HepG2 (cell line): ENCODE results near the gene SYDE2. TPM values are rescaled to one million over a fixed set of nuclear protein-coding genes. Genes with fewer than 3 reads are reported as not detected.

Experiments
- ATAC-seq: fragments of 200-7000 bp; cut with Tn5 transposase; 3 replicates; pipeline ENCODE4 v1.9.1; 2020; ENCODE audit warnings: mild to moderate bottlenecking, moderate library complexity
- BruUV-seq: library from RNA; stranded (reverse); fragments of 400-500 nt; replicated peaks from 2 replicates; lab custom pipeline; 2021; lab: Mats Ljungman, UMichigan
- CTCF ChIA-PET: fragments of 300-600 bp; formaldehyde crosslinking; extraction: SDS; loops from one replicate; lab custom pipeline; 2021; ENCODE audit warnings: low total read pairs, inconsistent platforms, low intra/inter-chr PET ratio; lab: Yijun Ruan, JAX
- POLR2A ChIA-PET: fragments of 350-600 bp; sonication (Branson Sonifier 250); formaldehyde crosslinking; loops from one replicate; lab custom pipeline; 2020; ENCODE audit warnings: antibody characterized with exemption, inconsistent platforms; lab: Yijun Ruan, JAX
- DNase-seq: peaks from one replicate; pipeline ENCODE4 v3.0.0-alpha.2; 2015; ENCODE audit warnings: low spot score
- FAIRE-seq: peaks from 3 replicates; lab custom pipeline; 2011; peaks lifted over from hg19 to GRCh38; lab: Jason Lieb, UNC
- H2AFZ ChIP-seq: one replicate; pipeline ENCODE4 v1.6.1; 2011; ENCODE audit warnings: low read length, inconsistent platforms
- H3K27ac ChIP-seq: fragments of 300-600 bp; 3 replicates; pipeline ENCODE4 v1.8.0; 2011; ENCODE audit warnings: mixed run types, mild to moderate bottlenecking, mixed read lengths, low read length, inconsistent platforms; ENCODE audit not compliant: insufficient read depth; ENCODE audit errors: extremely low read length
- H3K27me3 ChIP-seq, 2 experiments: fragments of 200-600 bp in 1 of 2; 2 replicates in 1 of 2; 3 replicates in 1 of 2; pipeline versions ENCODE4 v1.6.0 to v1.8.0; 2011; ENCODE audit warnings: low read length in 2 of 2, mild to moderate bottlenecking in 2 of 2, moderate library complexity in 2 of 2, inconsistent platforms in 1 of 2; ENCODE audit not compliant: insufficient read depth in 2 of 2, control insufficient read depth in 1 of 2
- H3K36me3 ChIP-seq, 2 experiments: fragments of 200-600 bp in 1 of 2; replicated peaks in 1 of 2; 2 replicates in 1 of 2; 3 replicates in 1 of 2; pipeline versions ENCODE4 v1.5.1 to v1.8.0; 2011; ENCODE audit warnings: low read length in 2 of 2, inconsistent platforms in 1 of 2; ENCODE audit not compliant: insufficient read depth in 2 of 2, control insufficient read depth in 1 of 2
- H3K4me1 ChIP-seq: 2 replicates; pipeline ENCODE4 v1.5.1; 2012; ENCODE audit warnings: low read length, inconsistent platforms; ENCODE audit not compliant: insufficient read depth
- H3K4me2 ChIP-seq: 2 replicates; pipeline ENCODE4 v1.6.0; 2011; ENCODE audit warnings: low read depth, low read length, inconsistent platforms
- H3K4me3 ChIP-seq, 3 experiments: fragments of 200-600 bp in 1 of 3; sonication (generic), shearing (Covaris generic) in 1 of 3; replicated peaks in 1 of 3; 2 replicates each; pipeline ENCODE4 v1.5.1; 2011 to 2016; ENCODE audit warnings: low read length in 3 of 3, inconsistent platforms in 2 of 3, low read depth in 2 of 3, mild to moderate bottlenecking in 2 of 3, control low read depth in 1 of 3, mixed read lengths in 1 of 3; ENCODE audit not compliant: insufficient read depth in 1 of 3
- H3K79me2 ChIP-seq: one replicate; pipeline ENCODE4 v1.6.1; 2011; ENCODE audit warnings: low read length, inconsistent platforms; ENCODE audit not compliant: insufficient read depth
- H3K9ac ChIP-seq: 2 replicates; pipeline ENCODE4 v1.6.0; 2011; ENCODE audit warnings: mild to moderate bottlenecking, low read depth, low read length, inconsistent platforms; ENCODE audit not compliant: insufficient read depth
- H3K9me3 ChIP-seq: 2 replicates; pipeline ENCODE4 v1.5.1; 2012; ENCODE audit warnings: mild to moderate bottlenecking, low read length
- H4K20me1 ChIP-seq: 2 replicates; pipeline ENCODE4 v1.6.0; 2011; ENCODE audit warnings: inconsistent platforms, mild to moderate bottlenecking, low read length, moderate library complexity; ENCODE audit not compliant: insufficient read depth
- GTF3A ChIP-seq: sonication (generic); formaldehyde crosslinking; conservative IDR thresholded peaks from 2 replicates; pipeline ENCODE4 v1.4.0; 2020; ENCODE audit warnings: mild to moderate bottlenecking, missing genetic modification reagents
- KLF11 ChIP-seq: IDR thresholded peaks from 2 replicates; pipeline ENCODE4 v1.6.1; 2016; ENCODE audit warnings: missing compliant biosample characterization
- ZNF256 ChIP-seq: sonication (generic); formaldehyde crosslinking; conservative IDR thresholded peaks from 2 replicates; pipeline ENCODE4 v1.4.0; 2020; ENCODE audit warnings: missing genetic modification reagents
- ZNF879 ChIP-seq: sonication (generic); formaldehyde crosslinking; IDR thresholded peaks from 2 replicates; pipeline ENCODE4 v1.8.1; 2023; ENCODE audit warnings: missing genetic modification reagents
- WGBS: methylation state at CpG from one replicate; pipeline ENCODE4 v1.1.6; 2017; ENCODE audit warnings: low lambda C conversion rate; 5-methylcytosine and 5-hydroxymethylcytosine counted together
- in situ Hi-C: cut with HindIII; loops from 2 replicates; pipeline ENCODE4 v1.10.0; 2017; ENCODE audit warnings: low pct_unique_long_range_greater_than_20kb; ENCODE audit not compliant: extremely low pct_ligation_motif_present
- intact Hi-C: fragments of 100-400 bp; cut with micrococcal nuclease; formaldehyde crosslinking; loops from one replicate; pipeline ENCODE4 v1.10.0; 2022; ENCODE audit not compliant: unreplicated experiment
- polyA plus RNA-seq, 8 experiments: library from polyadenylated mRNA; depleted of rRNA in 3 of 8; stranded (reverse) in 7 of 8; unstranded in 1 of 8; fragments of >200 nt; fragmentation: Illumina TruSeq in 4 of 8; extraction: Trizol in 4 of 8; gene quantifications; 2 replicates each; pipeline versions ENCODE4 v1.2.1 to v1.2.3, GENCODE V29; 2011 to 2016; ENCODE audit warnings: low read depth in 4 of 8, missing spikeins in 1 of 8, mixed read lengths in 1 of 8; ENCODE audit not compliant: insufficient read depth in 1 of 8
- total RNA-seq, 5 experiments: library from RNA; depleted of rRNA; stranded (reverse); fragments of >200 nt; fragmentation: Illumina TruSeq; extraction: Trizol; gene quantifications; 2 replicates each; pipeline ENCODE4 v1.2.3, GENCODE V29; 2016; ENCODE audit warnings: low read depth in 1 of 5
- TF ChIP-seq, protein P1 (sequence below), 2 experiments: sonication (generic) in 1 of 2; formaldehyde crosslinking in 1 of 2; IDR thresholded peaks; 2 replicates each; pipeline versions ENCODE4 v1.4.0 to v1.6.1; 2018 to 2020; ENCODE audit warnings: missing genetic modification reagents in 2 of 2, borderline replicate concordance in 1 of 2, low read depth in 1 of 2, mild to moderate bottlenecking in 1 of 2, missing biosample characterization in 1 of 2
- TF ChIP-seq, protein P2 (sequence below): sonication (generic); formaldehyde crosslinking; IDR thresholded peaks from 2 replicates; pipeline ENCODE4 v1.4.0; 2020; ENCODE audit warnings: mild to moderate bottlenecking, missing genetic modification reagents
- TF ChIP-seq, protein P3 (sequence below): sonication (generic); formaldehyde crosslinking; IDR thresholded peaks from 2 replicates; pipeline ENCODE4 v1.4.0; 2020; ENCODE audit warnings: mild to moderate bottlenecking, low read depth, missing genetic modification reagents

SYDE2 gene
- total and polyA plus RNA-seq, 2 of the 13 experiments (the other 11 are each of a cell fraction or from before 2014, with no cell fraction given) = 1.8 to 5.3 TPM

DNA sequence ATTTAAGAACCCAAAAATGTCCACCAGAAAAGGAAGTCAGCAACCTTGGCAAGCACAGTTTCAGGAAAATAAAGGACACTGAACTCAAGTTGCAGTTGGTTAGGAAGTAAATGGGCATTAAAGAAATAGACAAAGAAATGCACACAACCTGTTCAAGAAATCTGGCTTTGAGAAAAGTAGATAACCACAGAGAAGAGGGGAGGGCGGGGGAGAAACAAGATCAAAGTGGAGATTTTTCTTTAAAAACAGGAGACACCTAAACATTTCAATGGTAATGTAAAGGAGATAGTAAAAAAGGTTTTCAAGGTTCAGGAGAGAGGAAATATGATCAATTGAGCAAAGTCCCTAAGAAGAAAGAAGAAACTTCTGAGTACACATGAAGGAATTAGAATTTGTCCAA is 29.1 kb downstream of the SYDE2 start:
- TF ChIP-seq KLF11 (CRISPR knock-in tag) (no peak), GTF3A (CRISPR knock-in tag) (no peak), ZNF256 (CRISPR knock-in tag) (no peak), ZNF879 (CRISPR knock-in tag) (no peak)
- TF ChIP-seq, protein P1, sequence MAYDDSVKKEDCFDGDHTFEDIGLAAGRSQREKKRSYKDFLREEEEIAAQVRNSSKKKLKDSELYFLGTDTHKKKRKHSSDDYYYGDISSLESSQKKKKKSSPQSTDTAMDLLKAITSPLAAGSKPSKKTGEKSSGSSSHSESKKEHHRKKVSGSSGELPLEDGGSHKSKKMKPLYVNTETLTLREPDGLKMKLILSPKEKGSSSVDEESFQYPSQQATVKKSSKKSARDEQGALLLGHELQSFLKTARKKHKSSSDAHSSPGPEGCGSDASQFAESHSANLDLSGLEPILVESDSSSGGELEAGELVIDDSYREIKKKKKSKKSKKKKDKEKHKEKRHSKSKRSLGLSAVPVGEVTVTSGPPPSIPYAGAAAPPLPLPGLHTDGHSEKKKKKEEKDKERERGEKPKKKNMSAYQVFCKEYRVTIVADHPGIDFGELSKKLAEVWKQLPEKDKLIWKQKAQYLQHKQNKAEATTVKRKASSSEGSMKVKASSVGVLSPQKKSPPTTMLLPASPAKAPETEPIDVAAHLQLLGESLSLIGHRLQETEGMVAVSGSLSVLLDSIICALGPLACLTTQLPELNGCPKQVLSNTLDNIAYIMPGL (CRISPR knock-in tag; IDR thresholded peaks at IDR 0.05; ENCODE audit: borderline replicate concordance in 1 of 2, low read depth in 1 of 2) = no peak
- TF ChIP-seq, protein P2, sequence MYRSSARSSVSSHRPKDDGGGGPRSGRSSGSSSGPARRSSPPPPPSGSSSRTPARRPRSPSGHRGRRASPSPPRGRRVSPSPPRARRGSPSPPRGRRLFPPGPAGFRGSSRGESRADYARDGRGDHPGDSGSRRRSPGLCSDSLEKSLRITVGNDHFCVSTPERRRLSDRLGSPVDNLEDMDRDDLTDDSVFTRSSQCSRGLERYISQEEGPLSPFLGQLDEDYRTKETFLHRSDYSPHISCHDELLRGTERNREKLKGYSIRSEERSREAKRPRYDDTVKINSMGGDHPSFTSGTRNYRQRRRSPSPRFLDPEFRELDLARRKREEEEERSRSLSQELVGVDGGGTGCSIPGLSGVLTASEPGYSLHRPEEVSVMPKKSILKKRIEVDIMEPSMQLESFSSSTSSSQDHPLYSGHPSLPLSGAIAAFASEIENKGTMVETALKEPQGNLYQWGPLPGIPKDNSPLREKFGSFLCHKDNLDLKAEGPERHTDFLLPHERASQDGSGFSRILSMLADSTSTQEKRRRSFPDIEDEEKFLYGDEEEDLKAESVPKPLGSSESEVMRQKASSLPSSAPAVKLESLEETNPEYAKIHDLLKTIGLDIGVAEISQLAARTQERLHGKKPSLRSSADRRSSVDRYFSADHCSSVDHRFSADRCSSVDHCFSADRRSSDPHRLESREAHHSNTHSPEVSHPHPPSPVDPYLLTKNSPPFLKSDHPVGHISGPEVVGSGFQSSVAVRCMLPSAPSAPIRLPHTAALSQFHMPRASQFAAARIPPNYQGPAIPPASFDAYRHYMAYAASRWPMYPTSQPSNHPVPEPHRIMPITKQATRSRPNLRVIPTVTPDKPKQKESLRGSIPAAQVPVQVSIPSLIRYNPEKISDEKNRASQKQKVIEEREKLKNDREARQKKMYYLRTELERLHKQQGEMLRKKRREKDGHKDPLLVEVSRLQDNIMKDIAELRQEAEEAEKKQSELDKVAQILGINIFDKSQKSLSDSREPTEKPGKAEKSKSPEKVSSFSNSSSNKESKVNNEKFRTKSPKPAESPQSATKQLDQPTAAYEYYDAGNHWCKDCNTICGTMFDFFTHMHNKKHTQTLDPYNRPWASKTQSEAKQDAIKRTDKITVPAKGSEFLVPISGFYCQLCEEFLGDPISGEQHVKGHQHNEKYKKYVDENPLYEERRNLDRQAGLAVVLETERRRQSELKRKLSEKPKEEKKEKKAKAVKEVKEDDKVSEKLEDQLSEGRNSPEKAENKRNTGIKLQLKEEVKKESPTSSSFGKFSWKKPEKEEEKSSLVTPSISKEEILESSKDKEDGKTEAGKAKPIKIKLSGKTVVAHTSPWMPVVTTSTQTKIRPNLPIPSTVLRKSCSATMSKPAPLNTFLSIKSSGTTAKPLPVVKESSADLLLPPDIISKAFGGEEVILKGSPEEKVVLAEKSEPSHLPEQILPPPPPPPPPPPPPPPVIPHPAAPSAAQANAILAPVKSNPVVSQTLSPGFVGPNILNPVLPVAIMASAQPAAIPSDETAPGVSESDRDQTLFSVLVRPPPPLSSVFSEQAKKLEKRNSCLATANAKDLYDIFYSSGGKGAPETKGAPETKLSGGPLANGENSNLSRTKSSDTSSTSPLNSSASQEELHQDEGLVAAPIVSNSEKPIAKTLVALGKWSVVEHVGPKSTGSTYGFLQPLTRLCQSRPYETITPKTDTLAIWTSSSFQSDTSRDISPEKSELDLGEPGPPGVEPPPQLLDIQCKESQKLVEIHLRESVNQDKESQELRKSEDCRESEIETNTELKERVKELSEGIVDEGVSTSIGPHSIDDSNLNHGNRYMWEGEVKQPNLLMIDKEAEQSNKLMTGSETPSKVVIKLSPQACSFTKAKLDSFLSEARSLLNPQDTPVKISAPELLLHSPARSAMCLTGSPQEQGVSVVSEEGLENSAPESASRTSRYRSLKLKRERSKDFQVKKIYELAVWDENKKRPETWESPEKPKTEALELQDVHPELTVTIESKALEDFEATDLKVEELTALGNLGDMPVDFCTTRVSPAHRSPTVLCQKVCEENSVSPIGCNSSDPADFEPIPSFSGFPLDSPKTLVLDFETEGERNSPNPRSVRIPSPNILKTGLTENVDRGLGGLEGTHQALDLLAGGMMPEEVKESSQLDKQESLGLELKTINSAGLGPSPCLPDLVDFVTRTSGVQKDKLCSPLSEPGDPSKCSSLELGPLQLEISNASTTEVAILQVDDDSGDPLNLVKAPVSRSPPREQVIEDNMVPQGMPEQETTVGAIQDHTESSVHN (CRISPR knock-in tag) = no peak
- TF ChIP-seq, protein P3, sequence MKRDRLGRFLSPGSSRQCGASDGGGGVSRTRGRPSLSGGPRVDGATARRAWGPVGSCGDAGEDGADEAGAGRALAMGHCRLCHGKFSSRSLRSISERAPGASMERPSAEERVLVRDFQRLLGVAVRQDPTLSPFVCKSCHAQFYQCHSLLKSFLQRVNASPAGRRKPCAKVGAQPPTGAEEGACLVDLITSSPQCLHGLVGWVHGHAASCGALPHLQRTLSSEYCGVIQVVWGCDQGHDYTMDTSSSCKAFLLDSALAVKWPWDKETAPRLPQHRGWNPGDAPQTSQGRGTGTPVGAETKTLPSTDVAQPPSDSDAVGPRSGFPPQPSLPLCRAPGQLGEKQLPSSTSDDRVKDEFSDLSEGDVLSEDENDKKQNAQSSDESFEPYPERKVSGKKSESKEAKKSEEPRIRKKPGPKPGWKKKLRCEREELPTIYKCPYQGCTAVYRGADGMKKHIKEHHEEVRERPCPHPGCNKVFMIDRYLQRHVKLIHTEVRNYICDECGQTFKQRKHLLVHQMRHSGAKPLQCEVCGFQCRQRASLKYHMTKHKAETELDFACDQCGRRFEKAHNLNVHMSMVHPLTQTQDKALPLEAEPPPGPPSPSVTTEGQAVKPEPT = no peak
- TF ChIP-seq, all 625 proteins: peak for 0
- Histone ChIP-seq H4K20me1 (no peaks in the 10 kb centered on the region), H3K36me3 (no peaks in the 10 kb centered on the region; a peak in 1 of 5 replicates), H3K4me3 (no peak overlapping the region), H2AFZ (no peak overlapping the region), H3K9me3 (no peaks in the 10 kb centered on the region), H3K4me2 (no peak overlapping the region), H3K27ac (no peak overlapping the region), H3K9ac (no peak overlapping the region), H3K4me1 (no peaks in the 10 kb centered on the region), H3K27me3 (no peaks in the 10 kb centered on the region), H3K79me2 (no peaks in the 10 kb centered on the region)
- 96% methylated on average over 1 of the region's 1 CpG for WGBS
- intact Hi-C loops = no loop called here
- CTCF ChIA-PET = no interaction called here
- ATAC-seq = no peak
- no peak for DNase-seq
- no peak for FAIRE-seq
- in situ Hi-C loops = no loop called here
- BruUV-seq = no TSS peak
- POLR2A ChIA-PET = no interaction called here
